Activated T-helper 17 cell treated with anti-CD3 and anti-CD28 coated beads, Interleukin-2, amount 50 U/mL, for 72 hours (primary cell): Measurements from ENCODE around the gene STAT6. TPM values are rescaled to one million over a fixed set of nuclear protein-coding genes. Genes with fewer than 3 reads are reported as not detected.
A peak's percentile ranks its signal among the peaks of the same experiment; 100 is the strongest.

Experiments used
- ATAC-seq: fragments of 150-1000 bp; cut with Tn5 transposase; replicated peaks from 2 replicates; pipeline ENCODE4 v1.10.0; 2021; ENCODE audit warnings: mild to moderate bottlenecking, moderate library complexity
- H3K27ac Mint-ChIP-seq: one replicate; pipeline ENCODE4 v1.8.0; 2022; ENCODE audit warnings: mixed read lengths
- H3K27me3 Mint-ChIP-seq: one replicate; pipeline ENCODE4 v1.8.0; 2022; ENCODE audit warnings: mixed read lengths
- H3K36me3 Mint-ChIP-seq: one replicate; pipeline ENCODE4 v1.8.0; 2022; ENCODE audit warnings: low read depth, mild to moderate bottlenecking, mixed read lengths
- H3K4me1 Mint-ChIP-seq: one replicate; pipeline ENCODE4 v1.8.0; 2022; ENCODE audit warnings: mixed read lengths
- H3K4me3 Mint-ChIP-seq: one replicate; pipeline ENCODE4 v1.8.0; 2022; ENCODE audit warnings: mild to moderate bottlenecking, mixed read lengths
- H3K9me3 Mint-ChIP-seq: one replicate; pipeline ENCODE4 v1.8.0; 2022; ENCODE audit warnings: mixed read lengths
- total RNA-seq, 2 donors: library from RNA; stranded (reverse); gene quantifications; one replicate each; pipeline ENCODE4 v1.2.3, GENCODE V29; 2022

Gene STAT6
- total RNA-seq, result 100 to 1,000 TPM; 177 to 332 TPM

DNA sequence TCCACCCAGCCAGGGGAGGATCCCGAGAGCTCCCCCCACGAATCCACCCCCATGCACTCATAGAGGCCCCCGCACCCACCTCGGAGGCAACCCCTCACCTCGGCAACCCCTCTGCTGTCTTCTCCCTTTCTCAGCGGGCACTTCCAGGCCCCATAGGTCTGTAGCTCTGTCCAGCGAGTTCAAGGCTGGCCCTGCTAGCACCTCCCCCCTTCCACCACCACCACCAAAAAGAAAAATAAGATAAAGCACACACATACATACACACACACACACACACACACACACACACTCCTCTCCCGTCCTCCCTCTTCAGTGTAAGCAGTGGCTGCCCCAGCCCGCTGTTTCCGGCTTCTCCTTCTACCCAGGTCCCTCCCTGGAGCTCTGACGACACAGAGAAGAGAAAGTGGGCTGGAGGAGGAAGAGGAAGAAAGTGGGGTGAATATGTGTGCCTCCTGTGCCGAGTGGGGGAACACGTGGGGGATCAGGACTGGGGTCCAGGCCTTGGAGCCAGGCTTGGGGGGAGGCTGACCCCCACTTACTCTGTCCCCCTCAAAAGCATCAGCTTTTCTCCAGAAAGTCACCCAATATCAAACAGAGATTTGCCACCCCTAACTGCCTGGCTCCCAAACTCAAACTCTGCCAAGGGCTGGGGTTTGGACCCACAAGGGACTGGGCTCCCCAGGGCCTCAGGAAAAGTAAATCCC lies at the start of gene STAT6:
Gene STAT6, minus strand, starts transcription at position 332 of the 704 bp plus-strand sequence. CDS start 3,084 bp downstream, outside the sequence.
- peaks cover 56% of the 10 kb centered on the region for H3K36me3 Mint-ChIP-seq
- ATAC-seq, result peak; percentile 79
- no peaks in the 10 kb centered on the region for H3K27me3 Mint-ChIP-seq
- H3K9me3 Mint-ChIP-seq, result no peaks in the 10 kb centered on the region
- peak within 1 kb of the TSS; percentile 98 for H3K27ac Mint-ChIP-seq
- H3K4me1 Mint-ChIP-seq, result peaks cover 31% of the 10 kb centered on the region
- peak within 1 kb of the TSS; percentile 98 for H3K4me3 Mint-ChIP-seq

- ATAC-seq, result no peak
- Mint-ChIP-seq H3K27ac (no peak overlapping the region), H3K4me3 (no peak overlapping the region), H3K27me3 (no peaks in the 10 kb centered on the region), H3K4me1 (no peaks in the 10 kb centered on the region), H3K36me3 (no peaks in the 10 kb centered on the region), H3K9me3 (no peaks in the 10 kb centered on the region)
These were observed 49.6 kb upstream of the STAT6 start for GRCh38 chr12:57160741-57161140.

DNA sequence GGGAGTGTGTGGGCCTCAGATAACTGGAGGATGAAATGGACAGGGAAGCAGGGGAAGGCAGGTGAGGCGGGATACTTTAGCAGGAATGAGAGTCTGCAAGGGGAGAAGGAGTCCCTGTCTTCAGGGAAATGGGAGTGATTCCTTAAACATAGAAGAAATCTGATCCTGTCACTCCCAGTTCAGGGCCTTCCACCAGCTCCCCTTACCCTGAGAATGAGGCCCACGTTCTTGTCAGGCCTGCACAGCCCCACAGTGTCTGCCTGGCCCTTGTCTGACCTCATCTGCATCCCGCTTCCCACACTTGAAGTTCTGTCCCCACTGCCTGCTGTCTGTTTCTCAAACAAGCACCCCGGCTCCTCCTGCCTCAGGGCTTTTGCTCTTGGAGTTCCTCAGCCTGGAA lies 48.9 kb upstream of the STAT6 start:
- H3K9me3 Mint-ChIP-seq, result no peaks in the 10 kb centered on the region
- no peak for ATAC-seq
- no peak overlapping the region for H3K27ac Mint-ChIP-seq
- H3K27me3 Mint-ChIP-seq, result no peaks in the 10 kb centered on the region
- H3K4me1 Mint-ChIP-seq, result no peaks in the 10 kb centered on the region
- H3K4me3 Mint-ChIP-seq, result no peak overlapping the region
- H3K36me3 Mint-ChIP-seq, result no peaks in the 10 kb centered on the region

GRCh38 chr12:57159311-57159710 lies 48.1 kb upstream of the STAT6 start:
- no peak for ATAC-seq
- H3K4me3 Mint-ChIP-seq, result no peak overlapping the region
- no peaks in the 10 kb centered on the region for H3K27me3 Mint-ChIP-seq
- H3K27ac Mint-ChIP-seq, result no peak overlapping the region
- H3K9me3 Mint-ChIP-seq, result no peaks in the 10 kb centered on the region
- H3K4me1 Mint-ChIP-seq, result no peaks in the 10 kb centered on the region
- H3K36me3 Mint-ChIP-seq, result no peaks in the 10 kb centered on the region

- Mint-ChIP-seq H3K36me3 (no peaks in the 10 kb centered on the region), H3K9me3 (no peaks in the 10 kb centered on the region), H3K27me3 (no peaks in the 10 kb centered on the region)
These were observed 47.5 kb upstream of the STAT6 start for GRCh38 chr12:57158665-57159064.

DNA sequence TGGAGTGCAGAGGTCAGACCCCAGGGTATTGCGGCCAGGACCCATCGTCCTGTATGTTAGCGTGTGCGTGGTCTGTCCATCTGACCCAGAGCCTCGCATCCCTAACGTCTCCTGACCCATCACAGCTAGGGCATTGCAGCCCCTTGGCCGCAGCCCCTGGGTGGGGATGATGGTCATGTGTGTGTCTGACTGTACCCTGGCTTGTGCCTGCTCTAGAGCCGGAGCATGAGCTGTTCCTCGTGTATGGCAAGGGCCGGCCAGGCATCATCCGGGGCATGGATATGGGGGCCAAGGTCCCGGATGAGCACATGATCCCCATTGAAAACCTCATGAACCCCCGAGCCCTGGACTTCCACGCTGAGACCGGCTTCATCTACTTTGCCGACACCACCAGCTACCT lies 47.0 kb upstream of the STAT6 start:
- Mint-ChIP-seq H3K9me3 (no peaks in the 10 kb centered on the region), H3K4me3 (no peak overlapping the region), H3K4me1 (no peaks in the 10 kb centered on the region), H3K27ac (no peak overlapping the region), H3K36me3 (no peaks in the 10 kb centered on the region), H3K27me3 (no peaks in the 10 kb centered on the region)
- ATAC-seq, result no peak

More at GRCh38 chr12:57158665-57159064, 47.5 kb upstream of the STAT6 start:
- Mint-ChIP-seq H3K4me1 (no peaks in the 10 kb centered on the region), H3K4me3 (no peak overlapping the region), H3K27ac (no peak overlapping the region)
- no peak for ATAC-seq

DNA sequence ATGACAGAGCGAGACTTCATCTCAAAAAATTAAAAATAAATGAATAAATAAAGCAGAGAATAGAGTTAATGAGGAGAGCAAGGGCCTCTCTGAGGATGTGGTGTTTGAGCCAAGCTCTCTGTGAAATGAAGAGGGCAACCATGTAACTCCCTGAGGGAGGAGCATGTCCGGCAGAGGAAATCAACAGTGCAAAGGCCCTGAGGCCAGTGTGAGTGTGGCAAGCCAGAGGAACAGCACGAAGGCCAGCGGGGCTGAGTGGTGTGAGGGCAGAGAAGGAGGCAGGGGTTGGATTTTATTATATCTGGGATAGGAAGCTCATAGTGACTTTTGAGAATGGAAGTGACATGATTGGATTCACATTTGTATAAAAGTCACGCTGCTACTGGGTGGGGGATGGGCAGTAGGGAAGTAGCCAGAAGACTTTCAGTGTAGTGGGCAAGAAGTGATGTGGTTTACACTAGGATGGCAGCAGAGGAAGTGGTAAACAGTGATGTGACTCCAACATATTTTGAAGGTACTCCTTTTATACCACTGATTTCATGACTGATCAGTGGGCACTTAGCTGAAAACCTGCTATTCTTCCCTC lies 46.5 kb upstream of the STAT6 start:
- Mint-ChIP-seq H3K9me3 (no peaks in the 10 kb centered on the region), H3K27ac (no peak overlapping the region), H3K4me1 (no peaks in the 10 kb centered on the region), H3K4me3 (no peak overlapping the region), H3K27me3 (no peaks in the 10 kb centered on the region), H3K36me3 (no peaks in the 10 kb centered on the region)
- ATAC-seq, result no peak

GRCh38 chr12:57156701-57157403 lies 45.7 kb upstream of the STAT6 start:
- Mint-ChIP-seq H3K36me3 (no peaks in the 10 kb centered on the region), H3K27ac (no peak overlapping the region), H3K27me3 (no peaks in the 10 kb centered on the region), H3K9me3 (no peaks in the 10 kb centered on the region), H3K4me3 (no peak overlapping the region), H3K4me1 (no peaks in the 10 kb centered on the region)
- no peak for ATAC-seq

DNA sequence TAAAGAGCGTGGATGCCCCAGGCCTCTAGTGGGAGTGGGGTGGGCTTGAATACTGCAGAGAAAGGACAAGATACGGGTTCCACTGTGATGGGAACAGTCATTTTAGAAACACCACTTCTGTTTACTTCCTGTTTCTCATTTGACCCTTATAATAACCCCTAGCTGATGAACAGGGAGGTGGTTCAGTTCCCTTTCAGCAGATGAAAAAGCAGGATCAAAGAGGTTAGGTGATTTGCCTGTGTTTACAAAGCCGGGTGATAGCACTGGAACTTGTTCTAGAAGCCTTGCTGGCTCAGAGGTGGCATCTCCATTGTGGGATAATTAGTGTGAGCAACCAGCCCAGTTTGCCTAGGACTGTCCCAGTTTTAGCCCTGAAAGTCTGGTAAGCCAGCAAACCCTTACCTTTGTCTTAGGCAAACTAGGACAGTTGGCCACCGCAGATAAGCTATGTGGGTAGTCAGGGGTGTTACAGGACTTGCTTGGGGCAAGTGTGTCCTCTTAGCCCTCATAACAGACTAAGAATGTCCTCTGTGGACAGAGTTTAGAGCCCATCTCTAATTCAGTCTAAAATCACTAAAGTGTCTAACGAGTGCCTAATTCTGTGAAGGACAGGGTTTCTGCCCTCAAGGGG lies 43.8 kb upstream of the STAT6 start:
- Mint-ChIP-seq H3K36me3 (no peaks in the 10 kb centered on the region), H3K9me3 (no peaks in the 10 kb centered on the region), H3K27ac (no peak overlapping the region), H3K4me3 (no peak overlapping the region), H3K27me3 (no peaks in the 10 kb centered on the region), H3K4me1 (no peaks in the 10 kb centered on the region)
- no peak for ATAC-seq

GRCh38 chr12:57154076-57154475 lies 42.9 kb upstream of the STAT6 start:
- Mint-ChIP-seq H3K27ac (no peak overlapping the region), H3K4me3 (no peak overlapping the region), H3K9me3 (no peaks in the 10 kb centered on the region), H3K27me3 (no peaks in the 10 kb centered on the region), H3K4me1 (no peaks in the 10 kb centered on the region), H3K36me3 (no peaks in the 10 kb centered on the region)
- no peak for ATAC-seq

DNA sequence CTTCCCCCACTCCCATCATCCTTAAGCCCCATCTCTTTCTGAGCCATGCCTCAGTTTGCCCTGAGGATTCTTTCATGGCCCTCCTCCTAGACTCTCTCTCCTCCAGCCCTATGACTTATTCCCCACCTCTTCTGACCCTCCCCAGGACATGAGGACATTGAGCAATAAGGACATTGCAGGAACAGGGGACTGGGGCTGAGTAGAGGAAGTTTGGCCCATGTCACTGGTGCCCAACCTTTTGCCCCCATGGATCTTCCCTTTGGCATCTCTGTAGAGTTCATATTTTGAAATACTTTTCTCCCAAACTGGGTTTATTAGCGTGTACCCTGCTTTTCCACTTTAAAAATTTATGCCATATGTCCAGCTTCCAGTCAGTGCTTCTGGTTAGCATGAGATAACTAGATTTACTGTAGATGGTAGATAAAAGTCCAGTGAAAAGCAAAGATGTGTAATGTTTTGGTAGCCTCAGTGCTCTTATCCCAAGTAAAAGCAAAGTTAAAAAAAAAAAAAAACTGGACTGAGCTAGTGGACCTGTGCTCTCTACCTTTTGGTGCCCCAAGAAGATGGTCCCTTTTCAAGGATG lies 42.3 kb upstream of the STAT6 start:
- no peak overlapping the region for H3K27ac Mint-ChIP-seq

DNA sequence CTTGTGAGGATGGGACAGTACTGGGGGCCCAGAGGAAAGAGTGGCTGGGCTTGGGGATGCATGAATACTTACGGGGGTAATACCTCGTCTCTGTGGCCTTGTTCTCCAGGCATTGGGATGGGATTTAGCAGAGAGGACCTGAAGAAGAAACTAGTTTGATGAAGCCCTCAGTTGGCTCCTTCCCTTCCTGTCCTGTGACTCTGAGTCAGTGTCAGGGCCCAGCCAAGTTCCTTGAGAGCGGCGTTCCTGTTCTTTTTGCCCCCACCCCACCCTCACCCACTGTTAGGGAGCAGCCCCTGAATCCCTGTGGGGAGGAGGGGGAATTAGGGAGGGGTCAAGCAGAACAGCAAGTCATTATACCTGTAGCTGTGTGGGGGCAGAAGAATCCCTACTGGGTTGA lies 41.5 kb upstream of the STAT6 start:
- Mint-ChIP-seq H3K9me3 (no peaks in the 10 kb centered on the region), H3K36me3 (no peaks in the 10 kb centered on the region), H3K4me1 (no peaks in the 10 kb centered on the region), H3K27me3 (no peaks in the 10 kb centered on the region), H3K27ac (no peak overlapping the region), H3K4me3 (no peak overlapping the region)
- ATAC-seq, result no peak

More for the DNA sequence above, 42.3 kb upstream of the STAT6 start:
- Mint-ChIP-seq H3K4me1 (no peaks in the 10 kb centered on the region), H3K27me3 (no peaks in the 10 kb centered on the region), H3K36me3 (no peaks in the 10 kb centered on the region), H3K4me3 (no peak overlapping the region), H3K9me3 (no peaks in the 10 kb centered on the region)
- ATAC-seq, result no peak

- no peak for ATAC-seq
- no peak overlapping the region for H3K4me3 Mint-ChIP-seq
- H3K9me3 Mint-ChIP-seq, result no peaks in the 10 kb centered on the region
- H3K4me1 Mint-ChIP-seq, result no peaks in the 10 kb centered on the region
- H3K27me3 Mint-ChIP-seq, result no peaks in the 10 kb centered on the region
- no peak overlapping the region for H3K27ac Mint-ChIP-seq
- no peaks in the 10 kb centered on the region for H3K36me3 Mint-ChIP-seq
These were observed 40.8 kb upstream of the STAT6 start for GRCh38 chr12:57151741-57152630.
